Stimulated activated CD4-positive, alpha-beta T cell treated with anti-CD3 and anti-CD28 coated beads, Interleukin-4, amount 100 ng/mL, for 48 hours (primary cell): ENCODE data around the gene XIRP1.
"Not testable (repeated sequence)": the region's sequence is repeated elsewhere in the genome, so short reads cannot be mapped to it uniquely, and the experiment has no call there.

Experiments
- DNase-seq, 2 donors: peaks; one replicate each; pipeline ENCODE4 v3.0.0-alpha.2; 2020; ENCODE audit warnings: low read depth in 2 of 2

The XIRP1 gene

GRCh38 chr3:39192490-39193092, at the start of gene XIRP1:
TSS of gene XIRP1 (minus strand) at chr3:39192595. CDS start at chr3:39189445, 3,150 bp downstream.
- DNase-seq: peak; percentile 20 to 32

GRCh38 chr3:39241561-39241960, 49.2 kb upstream of the XIRP1 start:
- DNase-seq: no peak

- no peak for DNase-seq
Measured at GRCh38 chr3:39237027-39237426, 44.6 kb upstream of the XIRP1 start.

GRCh38 chr3:39234651-39235050, 42.3 kb upstream of the XIRP1 start:
- no peak for DNase-seq

GRCh38 chr3:39232859-39233258, 40.5 kb upstream of the XIRP1 start:
- no peak for DNase-seq

- no peak for DNase-seq
Measured at GRCh38 chr3:39230453-39230852, 38.1 kb upstream of the XIRP1 start.

- DNase-seq: no peak
Measured at GRCh38 chr3:39228496-39228895, 36.1 kb upstream of the XIRP1 start.

GRCh38 chr3:39227596-39227995, 35.2 kb upstream of the XIRP1 start:
- not testable (repeated sequence) for DNase-seq

GRCh38 chr3:39226106-39226741, 33.8 kb upstream of the XIRP1 start:
- no peak for DNase-seq

- no peak for DNase-seq
Measured at GRCh38 chr3:39224288-39224687, 31.9 kb upstream of the XIRP1 start.

GRCh38 chr3:39222939-39223338, 30.5 kb upstream of the XIRP1 start:
- no peak for DNase-seq

- no peak for DNase-seq
Measured at GRCh38 chr3:39222462-39222861, 30.1 kb upstream of the XIRP1 start.

- no peak for DNase-seq
Measured at GRCh38 chr3:39221141-39221530, 28.7 kb upstream of the XIRP1 start.

- DNase-seq: no peak
Measured at GRCh38 chr3:39220407-39221140, 28.2 kb upstream of the XIRP1 start.

GRCh38 chr3:39219702-39220101, 27.3 kb upstream of the XIRP1 start:
- DNase-seq: no peak

- no peak for DNase-seq
Measured at GRCh38 chr3:39216176-39216790, 23.9 kb upstream of the XIRP1 start.

GRCh38 chr3:39213613-39214012, 21.2 kb upstream of the XIRP1 start:
- DNase-seq: no peak

GRCh38 chr3:39212665-39213064, 20.3 kb upstream of the XIRP1 start:
- no peak for DNase-seq

GRCh38 chr3:39211332-39212130, 19.1 kb upstream of the XIRP1 start:
- no peak for DNase-seq

- no peak for DNase-seq
Measured at GRCh38 chr3:39210078-39210477, 17.7 kb upstream of the XIRP1 start.

GRCh38 chr3:39209329-39209970, 17.1 kb upstream of the XIRP1 start:
- no peak for DNase-seq
